Naive thymus-derived CD4-positive, alpha-beta T cell (primary cell): ENCODE results near the gene PTPRM. TPM values are rescaled to one million over a fixed set of nuclear protein-coding genes. Genes with fewer than 3 reads are reported as not detected.

Experiments used
- ATAC-seq: fragments of 150-1000 bp; cut with Tn5 transposase; 2 replicates; pipeline ENCODE4 v1.10.0; 2021; ENCODE audit warnings: mild to moderate bottlenecking, moderate library complexity
- CTCF ChIA-PET: fragments of 350-600 bp; sonication (Branson Sonifier 250); formaldehyde crosslinking; loops from one replicate; lab custom pipeline; 2021; ENCODE audit warnings: antibody characterized with exemption; lab: Charles Lee
- POLR2A ChIA-PET: fragments of 350-600 bp; sonication (Branson Sonifier 250); formaldehyde crosslinking; loops from one replicate; lab custom pipeline; 2021; ENCODE audit warnings: antibody characterized with exemption, inconsistent platforms; lab: Charles Lee
- DNase-seq, 9 donors: peaks; one replicate each; pipeline versions ENCODE4 v3.0.0 to v3.0.0-alpha.2; 2020 to 2022; ENCODE audit warnings: mixed read lengths in 1 of 9
- H3K27ac ChIP-seq: one replicate; pipeline ENCODE4 v1.7.0; 2013; ENCODE audit warnings: mild to moderate bottlenecking, low read depth, low read length, moderate library complexity
- H3K27me3 ChIP-seq, 2 donors: one replicate each; pipeline ENCODE4 v1.7.0; 2013; ENCODE audit warnings: low read length in 2 of 2, mild to moderate bottlenecking in 2 of 2, moderate library complexity in 2 of 2; ENCODE audit not compliant: control insufficient read depth in 2 of 2, insufficient read depth in 2 of 2
- H3K36me3 ChIP-seq, 3 experiments: 1 replicate in 2 of 3; 2 replicates in 1 of 3; pipeline ENCODE4 v1.7.0; 2013; ENCODE audit warnings: low read length in 3 of 3, mild to moderate bottlenecking in 3 of 3, moderate library complexity in 1 of 3; ENCODE audit not compliant: insufficient read depth in 3 of 3, control insufficient read depth in 2 of 3
- H3K4me1 ChIP-seq, 2 donors: one replicate each; pipeline ENCODE4 v1.7.0; 2013; ENCODE audit warnings: low read length in 2 of 2, mild to moderate bottlenecking in 2 of 2, moderate library complexity in 1 of 2; ENCODE audit not compliant: control insufficient read depth in 2 of 2, insufficient read depth in 2 of 2
- H3K4me3 ChIP-seq: 2 replicates; pipeline ENCODE4 v1.7.0; 2013; ENCODE audit warnings: mild to moderate bottlenecking, low read length
- H3K9me3 ChIP-seq, 3 experiments: 1 replicate in 2 of 3; 2 replicates in 1 of 3; pipeline ENCODE4 v1.7.0; 2013; ENCODE audit warnings: low read length in 3 of 3; ENCODE audit not compliant: control insufficient read depth in 2 of 3
- H3K27ac Mint-ChIP-seq, 9 donors: one replicate each; pipeline ENCODE4 v1.8.0; 2020 to 2022; ENCODE audit warnings: mixed read lengths in 9 of 9, mild to moderate bottlenecking in 8 of 9, moderate library complexity in 5 of 9, inconsistent platforms in 2 of 9
- H3K27me3 Mint-ChIP-seq, 5 donors: one replicate each; pipeline ENCODE4 v1.8.0; 2021 to 2022; ENCODE audit warnings: mixed read lengths in 5 of 5, mild to moderate bottlenecking in 1 of 5
- H3K36me3 Mint-ChIP-seq, 5 donors: one replicate each; pipeline ENCODE4 v1.8.0; 2020 to 2022; ENCODE audit warnings: mixed read lengths in 5 of 5, mild to moderate bottlenecking in 3 of 5, inconsistent platforms in 1 of 5
- H3K4me1 Mint-ChIP-seq, 7 donors: one replicate each; pipeline ENCODE4 v1.8.0; 2020 to 2022; ENCODE audit warnings: mixed read lengths in 7 of 7, mild to moderate bottlenecking in 3 of 7, inconsistent platforms in 1 of 7
- H3K4me3 Mint-ChIP-seq, 10 donors: one replicate each; pipeline ENCODE4 v1.8.0; 2020 to 2022; ENCODE audit warnings: mild to moderate bottlenecking in 10 of 10, mixed read lengths in 10 of 10, moderate library complexity in 6 of 10, inconsistent platforms in 2 of 10
- H3K9me3 Mint-ChIP-seq, 11 donors: one replicate each; pipeline ENCODE4 v1.8.0; 2020 to 2022; ENCODE audit warnings: mixed read lengths in 11 of 11, mild to moderate bottlenecking in 4 of 11, inconsistent platforms in 1 of 11, moderate library complexity in 1 of 11
- intact Hi-C, 2 donors: fragments of 100-400 bp; cut with micrococcal nuclease; formaldehyde crosslinking; loops; one replicate each; pipeline ENCODE4 v1.15.1; 2023
- polyA plus RNA-seq, 2 donors: library from polyadenylated mRNA; unstranded; fragments of 300-500 nt; fragmentation: Illumina TruSeq; gene quantifications; one replicate each; pipeline ENCODE4 v1.2.3, GENCODE V29; 2021
- total RNA-seq, 6 experiments: library from RNA in 5 of 6; stranded (reverse) in 5 of 6; gene quantifications; 1 replicate in 5 of 6; 2 replicates in 1 of 6; pipeline ENCODE4 v1.2.3 and lab custom pipeline; 2021 to 2026

The PTPRM gene
- total and polyA plus RNA-seq, 7 experiments from 2014 or later, result 3.8 to 21.2 (median 8.4) TPM

DNA sequence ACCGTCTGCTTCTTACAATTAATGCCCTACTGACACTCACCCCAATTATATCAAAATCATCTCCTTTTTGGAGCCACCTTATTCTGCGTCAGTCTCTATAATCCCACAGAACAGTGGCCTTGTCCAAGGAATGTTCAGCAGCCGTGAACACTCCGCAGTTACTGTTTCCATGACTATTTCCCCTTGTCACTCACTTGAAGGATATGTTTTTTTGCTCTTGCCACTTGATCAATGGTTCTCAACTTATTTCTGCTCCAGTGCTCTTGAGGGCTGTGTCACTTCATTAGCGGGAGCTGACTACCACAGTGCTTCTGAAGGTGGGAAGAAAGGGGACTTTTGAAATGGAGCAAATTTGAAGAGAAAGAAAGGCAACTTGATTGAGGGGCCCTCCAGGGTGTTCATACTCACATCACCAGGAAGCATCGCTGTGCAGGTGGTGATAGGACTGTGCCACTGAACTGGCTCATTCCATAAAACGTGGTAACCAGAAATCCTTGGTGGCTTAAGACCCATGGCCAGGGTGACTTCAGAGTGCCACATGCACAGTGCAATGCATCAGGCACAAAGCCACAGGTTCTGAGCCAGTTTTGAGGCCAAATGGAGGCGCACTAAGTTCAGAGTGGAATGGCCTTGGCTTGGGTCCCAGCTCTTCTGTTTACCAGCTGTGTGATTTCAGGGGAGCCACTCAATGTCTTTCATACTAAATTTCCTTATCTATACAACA, 721.5 kb downstream of the PTPRM start:
- H3K4me3 Mint-ChIP-seq, result no peak overlapping the region
- no peaks in the 10 kb centered on the region for H3K9me3 Mint-ChIP-seq
- no peaks in the 10 kb centered on the region for H3K4me1 Mint-ChIP-seq
- H3K27ac Mint-ChIP-seq, result no peak overlapping the region
- Histone ChIP-seq H3K27ac (no peak overlapping the region), H3K4me3 (no peak overlapping the region), H3K27me3 (no peaks in the 10 kb centered on the region), H3K4me1 (no peaks in the 10 kb centered on the region), H3K36me3 (no peaks in the 10 kb centered on the region), H3K9me3 (no peaks in the 10 kb centered on the region)
- H3K27me3 Mint-ChIP-seq, result peaks cover 0 to 5% (median 0%) of the 10 kb centered on the region in 5 donors
- DNase-seq, result no peak
- intact Hi-C loops, result no loop called here
- ATAC-seq, result no peak
- CTCF ChIA-PET, result no interaction called here
- POLR2A ChIA-PET, result no interaction called here
- peaks cover 0 to 4% (median 0%) of the 10 kb centered on the region in 5 donors for H3K36me3 Mint-ChIP-seq

DNA sequence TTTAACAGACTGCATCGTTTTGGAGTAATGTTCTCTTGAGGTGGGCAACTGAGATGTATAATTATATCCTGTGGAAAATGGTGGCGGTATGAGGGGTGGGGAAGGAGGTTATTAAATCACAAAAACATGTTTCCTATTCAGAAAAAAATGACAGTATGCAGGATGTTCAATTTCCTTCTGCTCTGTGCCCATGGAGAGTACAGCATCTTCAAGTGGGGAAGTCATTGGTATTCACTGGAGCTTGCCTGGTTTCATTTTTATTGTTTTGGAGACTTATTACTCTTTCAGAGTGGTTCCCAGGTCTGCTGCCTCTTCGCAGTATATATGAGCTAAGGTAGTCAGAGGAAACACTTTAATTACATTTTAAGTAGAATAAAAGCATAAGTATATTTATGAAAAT, 723.3 kb downstream of the PTPRM start:
- Histone ChIP-seq H3K27ac (no peak overlapping the region), H3K4me3 (no peak overlapping the region), H3K36me3 (no peaks in the 10 kb centered on the region), H3K27me3 (no peaks in the 10 kb centered on the region), H3K9me3 (no peaks in the 10 kb centered on the region), H3K4me1 (no peaks in the 10 kb centered on the region)
- DNase-seq (no peak), ATAC-seq (no peak)
- intact Hi-C loops, result no loop called here
- Mint-ChIP-seq H3K4me1 (no peaks in the 10 kb centered on the region), H3K4me3 (no peak overlapping the region), H3K36me3 (peaks cover 0 to 5% (median 0%) of the 10 kb centered on the region in 5 donors), H3K27me3 (peaks cover 0 to 5% (median 0%) of the 10 kb centered on the region in 5 donors), H3K9me3 (peaks cover 0 to 2% (median 0%) of the 10 kb centered on the region in 11 donors), H3K27ac (no peak overlapping the region)
- CTCF ChIA-PET, result no interaction called here
- POLR2A ChIA-PET, result no interaction called here

DNA sequence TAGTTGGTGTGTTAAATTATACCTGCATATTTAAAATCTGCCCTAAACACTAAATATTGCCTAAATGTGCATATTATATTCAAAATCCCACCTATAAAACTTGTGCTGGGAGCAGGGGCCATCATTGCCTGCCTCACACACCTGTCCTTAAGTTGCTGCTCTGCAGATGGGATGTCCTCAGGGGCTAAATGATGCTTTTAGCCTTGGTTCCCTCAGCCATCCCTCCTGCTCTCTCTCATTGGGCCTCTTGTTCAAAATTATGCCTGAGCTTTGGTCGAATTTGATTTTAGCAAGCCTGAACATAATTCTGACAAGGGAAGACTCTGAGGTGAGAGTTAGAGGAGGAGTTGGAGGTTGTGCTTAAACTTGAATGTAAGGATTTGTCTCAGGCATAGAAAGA, 723.8 kb downstream of the PTPRM start:
- POLR2A ChIA-PET, result no interaction called here

DNA sequence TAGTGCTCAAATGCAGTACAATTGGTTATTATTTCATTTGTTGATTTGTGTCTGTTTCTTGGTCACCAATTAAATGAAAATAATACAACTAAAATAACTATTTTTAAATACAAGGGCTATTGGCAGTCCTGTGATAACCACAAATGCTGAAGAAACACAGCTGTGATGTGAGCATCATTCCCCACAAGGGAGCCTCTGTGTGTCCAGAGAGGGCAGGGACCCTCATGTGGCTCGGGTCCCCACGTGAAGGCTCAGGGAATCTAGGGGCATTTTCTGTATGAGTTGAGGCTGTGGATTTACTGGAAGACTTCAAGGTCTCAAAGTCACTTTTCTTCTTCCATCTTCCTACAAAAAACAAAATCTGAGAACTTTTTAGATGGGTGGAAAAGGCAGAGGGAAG, 726.1 kb downstream of the PTPRM start:
- intact Hi-C loops, result no loop called here
- H3K4me1 ChIP-seq, result no peaks in the 10 kb centered on the region
- ATAC-seq, result no peak
- ChIA-PET POLR2A (no interaction called here), CTCF (no interaction called here)
- peaks cover 0 to 2% (median 0%) of the 10 kb centered on the region in 11 donors for H3K9me3 Mint-ChIP-seq
- H3K4me3 ChIP-seq, result no peak overlapping the region
- H3K36me3 Mint-ChIP-seq, result peaks cover 0 to 5% (median 3%) of the 10 kb centered on the region in 5 donors
- H3K4me1 Mint-ChIP-seq, result no peaks in the 10 kb centered on the region
- DNase-seq, result no peak
- no peaks in the 10 kb centered on the region for H3K27me3 ChIP-seq
- H3K27ac ChIP-seq, result no peak overlapping the region
- H3K9me3 ChIP-seq, result no peaks in the 10 kb centered on the region
- peaks cover 0 to 3% (median 0%) of the 10 kb centered on the region in 5 donors for H3K27me3 Mint-ChIP-seq
- peak overlapping the region in 1 of 9 donors; percentile 5 for H3K27ac Mint-ChIP-seq
- H3K4me3 Mint-ChIP-seq, result no peak overlapping the region
- H3K36me3 ChIP-seq, result no peaks in the 10 kb centered on the region

More for the DNA sequence above, 723.8 kb downstream of the PTPRM start:
- H3K4me1 Mint-ChIP-seq, result no peaks in the 10 kb centered on the region
- Histone ChIP-seq H3K4me3 (no peak overlapping the region), H3K27ac (no peak overlapping the region), H3K27me3 (no peaks in the 10 kb centered on the region), H3K4me1 (no peaks in the 10 kb centered on the region), H3K36me3 (no peaks in the 10 kb centered on the region), H3K9me3 (no peaks in the 10 kb centered on the region)
- H3K36me3 Mint-ChIP-seq, result peaks cover 0 to 5% (median 0%) of the 10 kb centered on the region in 5 donors
- no peak overlapping the region for H3K27ac Mint-ChIP-seq
- intact Hi-C loops, result no loop called here
- CTCF ChIA-PET, result no interaction called here
- H3K4me3 Mint-ChIP-seq, result no peak overlapping the region
- ATAC-seq (no peak), DNase-seq (no peak)
- peaks cover 0 to 2% (median 0%) of the 10 kb centered on the region in 11 donors for H3K9me3 Mint-ChIP-seq
- peaks cover 0 to 5% (median 0%) of the 10 kb centered on the region in 5 donors for H3K27me3 Mint-ChIP-seq

DNA sequence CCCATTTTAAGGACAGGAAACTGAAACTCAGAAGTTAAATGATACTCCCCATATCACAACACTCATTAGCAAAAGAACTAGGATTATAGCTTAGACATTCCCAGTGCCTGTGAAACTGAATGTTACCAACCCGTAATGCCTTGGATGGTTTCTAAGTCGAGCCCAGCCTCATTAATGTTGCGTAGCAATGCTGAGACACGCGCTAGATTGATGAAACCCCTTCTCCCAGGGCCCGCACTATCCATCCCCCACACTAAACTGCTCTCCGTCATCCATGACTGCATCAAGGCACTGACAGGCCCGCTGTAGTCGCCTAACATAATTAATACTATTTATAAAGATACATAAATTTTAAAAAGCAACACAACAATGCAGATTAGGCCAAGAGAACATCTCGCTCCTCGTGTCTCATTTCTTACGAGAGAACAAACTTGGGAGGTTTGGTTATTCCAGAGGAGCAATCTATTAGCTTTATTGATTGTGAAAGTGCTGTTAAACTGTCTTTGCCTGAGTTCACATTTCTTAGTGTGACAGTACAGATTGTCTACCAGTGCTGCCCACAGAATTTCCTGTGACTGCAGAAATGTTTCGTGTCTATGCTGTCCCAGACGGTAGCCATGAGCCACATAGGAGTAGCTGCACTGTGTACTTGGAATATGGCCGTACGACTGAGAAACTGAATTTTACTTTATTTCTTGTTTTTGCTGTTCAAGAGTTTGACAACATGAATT, 729.9 kb downstream of the PTPRM start:
- CTCF ChIA-PET, result no interaction called here
- POLR2A ChIA-PET, result no interaction called here
- ATAC-seq (no peak), DNase-seq (no peak)
- H3K27ac ChIP-seq, result no peak overlapping the region
- H3K27ac Mint-ChIP-seq, result no peak overlapping the region
- H3K36me3 ChIP-seq, result no peaks in the 10 kb centered on the region
- no peaks in the 10 kb centered on the region for H3K9me3 ChIP-seq
- H3K4me1 Mint-ChIP-seq, result peaks cover 0 to 2% (median 0%) of the 10 kb centered on the region in 7 donors
- intact Hi-C loops, result no loop called here
- no peak overlapping the region for H3K4me3 ChIP-seq
- peaks cover 0 to 5% (median 3%) of the 10 kb centered on the region in 5 donors for H3K36me3 Mint-ChIP-seq
- no peaks in the 10 kb centered on the region for H3K4me1 ChIP-seq
- H3K27me3 Mint-ChIP-seq, result peaks cover 0 to 3% (median 0%) of the 10 kb centered on the region in 5 donors
- no peak overlapping the region for H3K4me3 Mint-ChIP-seq
- H3K27me3 ChIP-seq, result no peaks in the 10 kb centered on the region
- peaks cover 0 to 2% (median 0%) of the 10 kb centered on the region in 11 donors for H3K9me3 Mint-ChIP-seq

DNA sequence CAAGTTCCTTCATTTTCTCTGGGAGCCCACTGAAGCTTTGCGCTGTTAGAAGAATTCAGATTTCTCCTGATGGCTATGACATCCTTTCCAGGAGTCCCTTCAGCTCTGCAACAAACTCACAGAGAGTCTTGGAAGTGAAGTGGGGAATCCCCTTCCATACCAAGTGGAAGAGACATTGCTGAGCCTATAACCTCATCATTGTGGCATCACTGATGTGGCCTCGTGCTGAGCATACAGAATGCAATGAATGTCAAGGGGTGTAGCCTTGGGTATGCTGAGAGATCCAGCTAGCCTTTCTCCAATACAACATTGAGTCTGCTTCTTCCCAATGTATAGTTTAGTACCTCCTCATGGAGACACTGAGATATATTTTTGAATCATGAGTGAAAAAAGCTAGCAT, 731.1 kb downstream of the PTPRM start:
- Mint-ChIP-seq H3K27me3 (peaks cover 0 to 3% (median 0%) of the 10 kb centered on the region in 5 donors), H3K27ac (no peak overlapping the region), H3K9me3 (peaks cover 0 to 2% (median 0%) of the 10 kb centered on the region in 11 donors), H3K4me3 (no peak overlapping the region), H3K36me3 (peaks cover 0 to 5% (median 0%) of the 10 kb centered on the region in 5 donors), H3K4me1 (peaks cover 0 to 2% (median 0%) of the 10 kb centered on the region in 7 donors)
- Histone ChIP-seq H3K27me3 (no peaks in the 10 kb centered on the region), H3K36me3 (no peaks in the 10 kb centered on the region), H3K27ac (no peak overlapping the region), H3K9me3 (no peaks in the 10 kb centered on the region), H3K4me3 (no peak overlapping the region), H3K4me1 (no peaks in the 10 kb centered on the region)
- CTCF ChIA-PET, result no interaction called here
- intact Hi-C loops, result no loop called here
- DNase-seq (no peak), ATAC-seq (no peak)
- POLR2A ChIA-PET, result no interaction called here
